ENCODE data around the gene GSTK1.
"Not testable (repeated sequence)": the region's sequence is repeated elsewhere in the genome, so short reads cannot be mapped to it uniquely, and the experiment has no call there.

The GSTK1 gene

DNA sequence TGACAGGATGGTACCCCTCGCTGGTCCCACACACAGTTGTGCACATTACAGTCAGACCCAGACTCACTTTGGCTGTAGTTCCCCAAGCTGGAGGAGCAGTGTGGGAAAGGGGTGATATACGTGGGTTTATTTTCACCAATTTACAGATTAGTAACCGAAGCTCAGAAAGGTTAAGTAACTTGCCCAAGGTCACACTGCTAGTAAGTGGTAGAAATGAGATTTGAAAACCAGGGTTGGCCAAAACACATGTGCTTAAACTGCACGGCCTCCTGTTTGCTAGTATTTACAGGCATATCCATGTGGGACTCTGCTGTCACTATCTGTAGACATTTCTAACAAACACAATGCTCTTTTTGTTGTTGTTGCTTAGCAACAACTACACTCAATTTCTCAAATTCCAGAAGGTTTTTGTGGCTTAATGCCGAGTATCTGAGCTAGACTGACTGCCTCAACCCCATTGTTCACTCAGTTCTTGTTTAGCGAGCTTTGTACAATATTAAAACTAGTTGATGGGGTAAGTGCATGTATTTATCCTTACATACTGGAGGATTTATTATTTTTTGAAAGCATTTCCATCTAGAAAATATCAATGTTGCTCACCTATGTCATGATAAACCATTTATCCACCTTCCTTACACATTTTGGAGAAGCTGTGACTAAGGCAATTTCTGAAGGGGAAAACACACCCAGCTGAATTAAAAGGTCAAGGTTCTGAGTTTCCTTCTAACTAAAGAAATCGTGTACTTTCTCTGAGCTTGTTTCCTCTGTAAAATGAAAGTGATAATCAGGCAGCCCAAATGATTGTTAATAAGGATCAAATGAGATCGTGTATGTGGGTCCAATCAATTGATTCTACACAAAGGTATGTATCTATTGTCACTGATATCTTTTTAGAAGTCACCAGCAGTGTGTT, 16.2 kb downstream of the GSTK1 start:
- no peak for DNase-seq

GRCh38 chr7:143280160-143280559, 16.9 kb downstream of the GSTK1 start:
- no peak for DNase-seq

DNA sequence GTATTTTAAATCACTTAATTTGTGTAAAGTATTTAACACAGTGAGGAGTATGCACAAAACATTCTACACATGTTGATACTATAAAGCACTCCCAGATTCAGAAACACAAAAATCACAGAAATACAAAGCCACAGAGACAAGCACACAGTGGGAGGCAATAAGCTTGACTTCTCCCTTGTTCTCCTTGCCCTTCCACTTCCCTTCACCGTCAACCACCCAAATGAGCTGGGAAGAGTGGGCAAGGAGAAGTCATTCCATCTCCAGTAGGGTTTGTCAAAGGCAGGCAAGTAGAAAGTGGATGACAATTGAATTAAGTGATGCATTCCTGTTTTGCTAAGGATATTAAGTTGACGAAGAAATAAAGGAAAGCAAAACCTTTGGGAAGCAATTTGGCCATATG, 17.3 kb downstream of the GSTK1 start:
- DNase-seq: no peak

DNA sequence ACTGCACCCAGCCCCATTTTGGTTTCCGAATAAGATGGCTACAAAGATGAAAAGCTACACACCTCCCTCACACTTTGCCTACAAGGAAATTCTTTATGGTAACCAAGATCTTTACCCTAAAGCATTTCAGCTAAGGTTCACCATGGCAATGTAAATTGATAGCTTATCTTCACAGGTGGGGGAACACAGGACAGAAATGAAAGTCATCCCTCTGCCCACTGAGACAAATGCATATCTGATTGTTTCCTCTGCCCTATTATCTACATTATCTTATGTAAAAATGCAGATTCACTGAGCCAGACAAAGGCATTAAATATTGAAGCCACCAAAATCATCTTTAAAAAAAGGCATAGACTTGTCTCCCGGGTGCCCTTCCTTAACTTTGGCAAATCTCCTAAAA, 18.3 kb downstream of the GSTK1 start:
- DNase-seq: no peak

DNA sequence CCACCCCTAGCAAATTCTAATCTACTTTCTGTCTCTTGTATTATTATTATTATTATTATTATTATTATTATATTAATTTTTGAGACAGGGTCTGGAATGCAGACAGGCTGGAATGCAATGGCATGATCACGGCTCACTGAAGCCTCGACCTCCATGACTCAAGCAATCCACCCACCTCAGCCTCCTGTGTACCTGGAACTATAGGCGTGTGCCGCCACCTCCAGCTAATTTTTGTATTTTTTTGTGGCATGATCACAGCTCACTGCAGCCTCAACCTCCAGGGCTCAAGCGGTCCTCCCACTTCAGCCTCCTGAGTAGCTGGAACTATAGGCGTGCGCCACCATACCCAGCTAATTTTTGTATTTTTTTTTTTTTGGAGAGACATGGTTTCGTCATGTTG, 18.9 kb downstream of the GSTK1 start:
- no peak for DNase-seq

GRCh38 chr7:143283381-143283780, 20.1 kb downstream of the GSTK1 start:
- DNase-seq: no peak

- DNase-seq: no peak
These were observed 21.6 kb downstream of the GSTK1 start, which contains the start of gene TMEM139 for GRCh38 chr7:143284591-143285469. TSS of gene TMEM139 (plus strand) at chr7:143284958. CDS start at chr7:143285958, 1,000 bp downstream.

DNA sequence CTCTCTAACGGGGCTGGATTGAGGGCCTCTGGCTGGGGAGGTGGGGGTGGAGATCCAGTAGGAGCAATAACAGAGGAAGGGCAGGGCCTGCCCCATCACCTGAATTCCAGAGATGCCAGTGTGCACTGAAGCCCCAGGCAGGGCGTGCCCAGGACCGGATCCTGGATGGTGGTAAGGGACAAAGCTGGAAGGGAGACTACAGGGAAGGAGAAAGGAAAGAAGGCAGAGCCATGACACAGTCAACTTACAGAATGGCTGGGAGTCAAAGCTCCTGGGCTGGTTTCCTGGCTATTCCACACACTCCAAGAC, 22.2 kb downstream of the GSTK1 start:
- DNase-seq: no peak

DNA sequence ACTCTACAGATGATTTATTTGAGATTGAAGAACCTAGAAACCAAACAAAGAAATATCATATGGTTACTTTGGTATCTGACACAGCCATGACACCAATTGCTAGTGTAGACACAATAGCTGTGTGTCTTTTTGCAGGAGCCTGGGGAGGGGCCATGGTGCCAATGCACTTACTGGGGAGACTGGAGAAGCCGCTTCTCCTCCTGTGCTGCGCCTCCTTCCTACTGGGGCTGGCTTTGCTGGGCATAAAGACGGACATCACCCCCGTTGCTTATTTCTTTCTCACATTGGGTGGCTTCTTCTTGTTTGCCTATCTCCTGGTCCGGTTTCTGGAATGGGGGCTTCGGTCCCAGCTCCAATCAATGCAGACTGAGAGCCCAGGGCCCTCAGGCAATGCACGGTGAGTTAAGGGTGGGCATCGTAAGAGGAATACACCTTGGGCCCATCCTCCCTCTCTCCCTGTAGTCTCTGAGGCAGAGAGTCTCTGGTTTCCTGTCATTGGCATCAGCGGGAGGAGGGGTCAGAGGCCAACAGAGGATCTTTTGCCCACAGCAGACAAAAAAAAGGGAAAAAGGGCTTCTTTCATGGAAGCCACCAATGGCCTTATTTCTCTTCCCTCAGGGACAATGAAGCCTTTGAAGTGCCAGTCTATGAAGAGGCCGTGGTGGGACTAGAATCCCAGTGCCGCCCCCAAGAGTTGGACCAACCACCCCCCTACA, 22.7 kb downstream of the GSTK1 start:
- no peak for DNase-seq

DNA sequence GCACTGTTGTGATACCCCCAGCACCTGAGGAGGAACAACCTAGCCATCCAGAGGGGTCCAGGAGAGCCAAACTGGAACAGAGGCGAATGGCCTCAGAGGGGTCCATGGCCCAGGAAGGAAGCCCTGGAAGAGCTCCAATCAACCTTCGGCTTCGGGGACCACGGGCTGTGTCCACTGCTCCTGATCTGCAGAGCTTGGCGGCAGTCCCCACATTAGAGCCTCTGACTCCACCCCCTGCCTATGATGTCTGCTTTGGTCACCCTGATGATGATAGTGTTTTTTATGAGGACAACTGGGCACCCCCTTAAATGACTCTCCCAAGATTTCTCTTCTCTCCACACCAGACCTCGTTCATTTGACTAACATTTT, 23.3 kb downstream of the GSTK1 start:
- no peak for DNase-seq

GRCh38 chr7:143287339-143287934, 24.2 kb downstream of the GSTK1 start:
- no peak for DNase-seq

- peak; percentile 99 for DNase-seq
These were observed 24.9 kb downstream of the GSTK1 start, which contains the start of gene CASP2 for GRCh38 chr7:143287935-143288826. TSS of gene CASP2 (plus strand) at chr7:143288351. CDS start at chr7:143288456, 105 bp downstream.

- peak; percentile 31 for DNase-seq
These were observed 25.6 kb downstream of the GSTK1 start for GRCh38 chr7:143288836-143289235.

GRCh38 chr7:143289421-143289820, 26.2 kb downstream of the GSTK1 start:
- no peak for DNase-seq

DNA sequence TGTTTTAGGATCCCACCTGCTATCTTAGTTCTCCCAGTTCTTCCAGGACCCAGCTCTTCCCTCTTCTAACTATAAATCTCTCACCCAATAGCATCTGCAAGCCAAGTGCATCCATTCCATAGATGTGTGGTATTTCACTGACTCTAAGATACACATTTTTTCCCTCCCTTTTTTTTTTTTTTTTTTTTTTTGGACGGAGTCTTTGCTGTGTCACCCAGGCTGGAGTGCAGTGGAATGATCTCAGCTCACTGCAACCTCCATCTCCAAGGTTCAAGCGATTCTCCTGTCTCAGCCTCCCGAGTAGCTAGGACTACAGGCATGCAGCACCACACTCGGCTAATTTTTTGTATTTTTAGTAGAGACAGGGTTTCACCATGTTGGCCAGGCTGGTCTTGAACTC, 26.6 kb downstream of the GSTK1 start:
- not testable (repeated sequence) for DNase-seq

DNA sequence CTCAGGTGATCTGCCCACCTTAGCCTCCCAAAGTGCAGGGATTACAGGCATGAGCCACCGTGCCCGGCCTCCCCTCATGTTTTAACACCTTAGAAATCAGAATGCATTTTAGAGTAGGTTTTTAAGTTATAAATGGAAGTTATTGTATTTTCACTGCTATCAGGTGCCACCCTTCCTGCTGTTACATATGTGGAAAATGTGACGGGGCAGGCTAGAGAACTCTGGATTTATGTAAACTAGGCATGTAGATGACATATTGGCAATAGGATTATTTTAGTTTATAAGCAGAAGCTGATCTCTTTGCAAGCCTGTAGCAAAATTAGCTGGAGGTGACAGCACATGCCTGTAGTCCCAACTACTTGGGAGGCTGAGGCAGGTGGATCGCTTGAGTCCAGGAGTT, 27.1 kb downstream of the GSTK1 start:
- no peak for DNase-seq

DNA sequence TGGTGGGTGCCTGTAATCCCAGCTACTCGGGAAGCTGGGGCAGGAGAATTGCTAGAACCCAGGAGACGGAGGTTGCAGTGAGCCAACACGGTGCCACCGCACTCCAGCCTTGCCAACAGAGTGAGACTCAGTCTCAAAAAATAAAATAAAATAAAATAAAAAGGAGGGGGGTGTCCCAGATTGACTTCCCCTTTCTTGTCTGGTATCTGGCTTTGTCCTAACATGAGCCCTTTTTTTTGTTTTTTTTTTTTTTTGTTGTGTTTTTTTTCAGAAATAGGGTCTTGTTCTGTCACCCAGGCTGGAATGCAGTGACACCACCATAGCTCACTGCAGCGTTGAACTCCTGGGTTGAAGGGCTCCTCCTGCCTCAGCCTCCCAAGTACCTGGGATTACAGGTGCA, 29.6 kb downstream of the GSTK1 start:
- no peak for DNase-seq

GRCh38 chr7:143295870-143296269, 32.6 kb downstream of the GSTK1 start:
- DNase-seq: no peak

DNA sequence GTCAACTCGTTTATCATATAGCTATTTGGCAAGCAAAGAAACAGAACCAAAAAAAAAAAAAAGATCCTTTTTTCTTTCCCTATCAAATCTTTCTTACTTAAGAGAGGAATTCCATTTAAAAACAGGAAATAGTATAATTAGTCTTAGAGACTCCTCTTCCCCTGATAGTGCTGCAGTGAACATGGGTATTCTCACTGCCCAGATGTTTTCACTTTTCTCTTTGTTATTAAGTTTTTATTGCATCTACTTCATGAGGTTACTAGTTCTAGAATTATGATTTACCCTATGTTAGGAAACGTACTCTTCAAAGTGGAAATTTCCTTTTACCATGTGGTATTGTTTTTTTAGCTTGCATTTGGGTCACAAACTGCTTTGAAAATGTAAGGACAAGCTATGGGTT, 33.4 kb downstream of the GSTK1 start:
- no peak for DNase-seq

DNA sequence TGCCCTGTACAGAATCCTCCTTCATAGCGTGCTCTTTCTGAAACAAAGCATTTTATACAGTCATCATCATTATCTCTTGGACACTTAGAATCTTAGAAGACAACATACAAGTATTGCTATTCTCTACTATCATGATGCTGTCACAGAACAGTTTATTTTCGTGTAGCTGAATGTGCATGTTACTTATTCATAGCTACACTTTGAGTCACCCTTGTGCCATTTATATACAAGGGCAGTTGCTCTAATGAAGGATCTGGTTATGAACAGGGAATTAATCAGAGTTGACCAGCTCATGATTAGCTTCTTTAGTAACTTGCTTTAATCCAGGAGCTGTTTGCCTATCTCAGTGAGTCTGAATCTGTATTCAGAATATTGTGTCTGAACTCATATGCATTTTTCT, 36.1 kb downstream of the GSTK1 start:
- no peak for DNase-seq

DNA sequence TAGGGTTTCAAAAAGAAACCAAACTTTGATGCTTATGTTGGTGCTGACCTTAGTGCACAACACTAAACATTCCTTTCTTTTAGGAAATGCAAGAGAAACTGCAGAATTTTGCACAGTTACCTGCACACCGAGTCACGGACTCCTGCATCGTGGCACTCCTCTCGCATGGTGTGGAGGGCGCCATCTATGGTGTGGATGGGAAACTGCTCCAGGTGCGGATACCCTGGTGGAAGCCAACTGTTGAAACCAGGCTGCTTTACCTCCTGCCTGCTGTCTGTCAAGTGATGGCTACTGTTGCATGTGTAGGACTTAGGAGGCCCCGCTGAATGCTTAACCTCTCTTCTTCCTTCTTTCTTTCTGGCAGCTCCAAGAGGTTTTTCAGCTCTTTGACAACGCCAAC, 36.6 kb downstream of the GSTK1 start:
- peak; percentile 39 for DNase-seq

All from RPMI8226 (cell line).